Activated CD8-positive, alpha-beta memory T cell treated with anti-CD3 and anti-CD28 coated beads for 1 hour (primary cell): ENCODE measurements around the gene TBL1X.
"Not testable (repeated sequence)": the region's sequence is repeated elsewhere in the genome, so short reads cannot be mapped to it uniquely, and the experiment has no call there.

ENCODE experiments used
- DNase-seq, 2 donors: peaks; one replicate each; pipeline ENCODE4 v3.0.0-alpha.2; 2020; ENCODE audit warnings: low read depth in 1 of 2; ENCODE audit errors: extremely low read depth in 1 of 2

The TBL1X gene

DNA sequence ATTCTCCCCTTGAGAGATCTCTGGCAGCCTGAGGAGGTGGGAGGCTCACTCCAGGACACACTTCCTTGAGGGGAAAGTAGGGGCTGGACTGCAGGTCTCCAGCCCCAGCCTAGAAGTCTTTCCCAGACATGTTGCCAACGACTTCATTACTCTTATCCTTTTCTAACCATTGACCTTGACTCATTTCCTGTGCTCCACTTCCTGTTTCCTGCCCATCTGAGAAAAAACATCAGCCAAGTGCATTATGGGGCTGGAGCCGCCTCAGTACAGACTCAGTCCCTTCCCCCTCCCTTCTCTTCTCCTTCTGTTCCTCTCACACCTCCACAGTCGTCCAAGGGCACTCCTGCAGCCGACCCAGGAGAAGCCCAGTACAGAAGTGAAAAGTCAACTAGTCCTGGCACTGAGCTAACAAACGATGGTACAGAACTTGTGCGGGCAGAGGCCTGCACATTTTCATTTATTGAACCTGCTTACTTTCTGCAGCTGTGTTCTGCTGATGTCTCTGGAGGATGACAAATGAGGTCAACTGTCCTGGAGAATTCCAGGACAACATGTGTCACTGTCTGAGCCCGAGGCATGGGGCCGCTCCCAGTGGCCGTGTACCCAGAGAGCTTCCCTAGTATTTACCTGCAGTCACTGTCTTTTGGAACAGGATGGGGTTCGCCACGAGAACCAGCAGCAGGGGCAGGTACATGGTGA is 280.7 kb downstream of the TBL1X start:
- DNase-seq, result no peak

DNA sequence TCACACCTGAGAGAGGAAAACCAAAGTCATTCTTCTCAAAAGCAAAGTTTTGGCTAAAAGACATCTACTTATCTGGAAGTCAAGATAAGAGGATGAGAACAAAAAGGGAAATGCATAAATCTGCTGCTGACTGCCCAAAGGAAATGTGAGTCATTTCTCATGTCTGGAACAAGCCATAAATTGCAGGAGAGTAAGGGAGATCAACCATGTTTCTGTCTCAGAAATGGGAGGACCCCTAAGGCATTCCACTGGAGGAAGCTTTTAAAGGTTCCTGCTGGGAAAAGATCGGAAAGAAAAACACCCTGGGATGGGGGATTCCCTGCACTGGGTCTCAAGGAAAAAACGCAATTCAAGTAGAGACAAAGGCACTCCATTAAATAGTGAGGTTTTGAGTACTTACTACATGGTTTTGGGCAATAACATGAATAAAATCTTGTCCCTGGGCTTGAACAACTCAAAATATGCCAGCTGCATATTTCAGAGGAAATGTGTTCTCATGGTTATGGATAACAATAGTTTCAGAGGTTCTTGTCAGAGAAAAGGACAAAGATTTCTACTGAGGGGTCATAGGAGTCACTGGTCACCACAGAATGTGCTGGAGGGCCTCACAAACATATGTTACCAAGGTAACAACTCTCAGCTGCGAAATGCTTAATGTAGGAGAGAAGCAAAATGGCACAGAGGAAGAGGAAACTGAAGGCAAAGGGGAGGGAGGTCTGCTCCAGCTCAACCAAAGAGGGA is 281.5 kb downstream of the TBL1X start:
- no peak for DNase-seq

DNA sequence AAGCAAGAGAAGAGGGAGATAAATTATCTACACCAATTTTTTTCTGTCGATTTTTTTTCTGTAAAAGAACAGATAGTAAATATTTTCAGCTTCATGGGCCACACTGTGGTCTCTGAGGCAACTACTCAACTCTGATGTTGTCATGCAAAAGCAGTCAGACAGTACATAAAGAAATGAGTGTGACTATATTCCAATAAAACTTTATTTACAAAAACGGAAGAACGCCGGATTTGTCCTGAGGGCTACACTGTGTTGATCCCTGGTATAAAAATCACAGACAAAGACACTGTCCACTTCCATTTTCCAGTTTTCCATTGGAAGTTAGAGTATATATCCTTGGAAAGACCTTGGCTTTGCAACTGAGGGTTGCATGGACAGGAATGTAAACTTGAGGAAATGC is 282.8 kb downstream of the TBL1X start:
- DNase-seq, result no peak

DNA sequence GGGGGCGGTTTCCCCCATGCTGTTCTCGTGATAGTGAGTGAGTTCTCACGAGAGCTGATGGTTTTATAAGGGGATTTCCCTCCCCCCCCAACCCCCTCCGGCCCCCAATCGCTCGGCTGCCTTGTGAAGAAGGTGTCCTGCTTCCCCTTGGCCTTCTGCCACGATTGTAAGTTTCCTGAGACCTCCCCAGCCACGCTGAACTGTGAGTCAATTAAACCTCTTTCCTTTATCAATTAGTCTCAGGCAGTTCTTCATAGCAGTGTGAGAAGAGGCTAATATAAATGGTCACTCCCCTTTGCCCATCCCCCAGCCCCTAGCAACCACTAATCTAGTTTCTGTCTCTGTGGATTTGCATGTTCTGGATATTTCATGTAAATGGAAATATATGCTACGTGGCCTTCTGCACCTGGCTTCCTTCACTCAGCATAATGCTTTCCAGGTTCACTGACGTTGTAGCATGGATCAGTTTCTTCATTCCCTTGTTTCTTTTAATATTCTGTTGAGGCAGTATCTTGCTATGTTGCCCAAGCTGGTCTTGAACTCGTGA is 284.4 kb downstream of the TBL1X start:
- DNase-seq, result no peak

DNA sequence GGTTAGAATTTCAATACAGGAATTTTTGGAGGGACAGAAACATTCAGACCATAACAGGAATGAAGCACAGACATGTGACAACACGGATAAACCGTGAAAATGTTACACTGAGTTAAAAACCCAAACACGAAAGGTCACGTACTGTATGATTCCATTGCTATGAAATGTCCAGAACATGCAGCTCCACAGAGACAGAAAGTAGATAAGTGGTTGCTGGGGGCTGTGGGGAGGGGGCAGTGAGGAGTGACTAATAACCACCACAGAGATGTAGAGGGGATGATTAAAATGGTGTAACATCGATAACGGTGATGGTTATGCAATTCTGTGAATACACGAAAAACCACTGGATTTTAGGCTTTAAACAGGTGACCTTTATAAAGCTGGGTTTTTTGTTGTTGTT is 292.5 kb downstream of the TBL1X start:
- DNase-seq, result no peak

DNA sequence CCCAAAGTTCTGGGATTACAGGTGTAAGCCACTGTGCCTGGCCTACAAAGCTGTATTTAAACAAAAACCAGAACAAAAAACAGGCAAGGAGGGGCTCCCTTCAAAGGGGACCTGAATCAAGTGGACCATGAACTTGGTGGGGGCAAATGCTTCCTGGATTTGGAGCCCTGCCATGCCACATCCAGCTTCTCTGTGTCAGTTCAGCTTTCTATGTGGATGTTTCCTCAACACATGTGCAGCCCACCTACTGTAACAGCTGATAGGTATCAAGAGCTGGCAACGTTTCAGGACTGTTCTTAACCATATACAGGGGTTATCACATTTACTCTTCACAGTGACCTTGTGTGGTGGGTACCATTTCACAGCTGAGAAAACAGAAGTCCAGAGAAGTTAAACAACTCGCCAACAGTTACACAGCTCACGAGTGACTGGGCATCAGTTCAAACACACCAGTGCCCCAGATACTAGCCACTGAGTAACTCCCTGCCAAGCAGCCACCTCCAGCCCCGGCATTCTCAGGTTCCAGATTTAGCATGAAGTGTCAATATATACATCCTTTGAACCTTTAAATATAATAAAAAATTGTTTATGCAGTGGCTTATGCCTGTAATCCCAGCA is 293.3 kb downstream of the TBL1X start:
- no peak for DNase-seq

DNA sequence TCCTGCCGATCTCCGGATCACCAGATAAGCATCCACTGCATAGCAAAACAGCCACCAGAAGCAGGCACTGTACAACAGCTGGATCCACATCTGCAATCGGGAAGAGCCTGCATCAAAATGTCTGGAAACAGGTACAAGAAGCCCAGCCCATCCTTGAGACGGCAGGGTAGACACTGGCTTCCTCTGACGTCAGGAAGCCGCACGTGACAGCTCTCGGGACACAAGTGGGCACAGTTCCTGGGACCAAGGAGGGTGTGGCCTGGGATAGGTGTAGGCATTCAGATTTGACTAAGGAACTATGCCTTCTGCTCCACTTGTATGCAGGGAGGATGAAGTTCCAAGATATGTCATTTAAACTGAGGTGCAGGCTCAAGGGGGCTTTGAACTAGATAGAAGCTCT is 294.5 kb downstream of the TBL1X start:
- no peak for DNase-seq

DNA sequence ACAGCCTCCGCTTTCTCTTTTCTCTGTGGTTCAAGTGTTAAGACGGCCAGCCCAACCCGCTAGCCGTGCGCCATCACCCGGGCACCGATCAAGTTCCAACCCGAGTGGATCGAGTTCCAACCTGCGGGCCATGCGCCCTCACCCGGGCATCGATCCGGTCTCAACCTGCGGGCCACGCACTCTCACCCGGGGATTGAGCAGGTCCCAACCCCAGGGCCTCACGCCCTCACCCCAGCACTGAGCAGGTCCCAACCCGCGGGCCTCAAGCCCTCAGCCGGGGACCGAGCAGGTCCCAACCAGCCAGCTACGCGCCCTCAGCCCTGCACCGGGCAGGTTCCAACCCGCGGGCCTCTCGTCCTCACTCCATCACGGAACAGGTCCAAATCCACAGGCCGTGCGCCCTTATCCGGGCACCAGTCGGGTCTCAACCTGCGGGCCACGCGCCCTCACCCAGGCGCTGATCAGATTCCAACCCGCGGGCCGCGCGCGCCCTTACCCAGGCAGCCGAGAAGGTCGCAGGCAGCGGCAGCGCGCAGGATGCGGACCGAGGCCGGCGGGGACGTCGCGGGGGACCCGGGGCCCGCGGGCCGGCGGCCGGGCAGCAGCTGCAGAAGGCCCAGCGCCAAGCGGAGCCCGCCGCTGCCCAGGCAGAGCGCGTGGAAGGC is 300.3 kb downstream of the TBL1X start:
- no peak for DNase-seq

DNA sequence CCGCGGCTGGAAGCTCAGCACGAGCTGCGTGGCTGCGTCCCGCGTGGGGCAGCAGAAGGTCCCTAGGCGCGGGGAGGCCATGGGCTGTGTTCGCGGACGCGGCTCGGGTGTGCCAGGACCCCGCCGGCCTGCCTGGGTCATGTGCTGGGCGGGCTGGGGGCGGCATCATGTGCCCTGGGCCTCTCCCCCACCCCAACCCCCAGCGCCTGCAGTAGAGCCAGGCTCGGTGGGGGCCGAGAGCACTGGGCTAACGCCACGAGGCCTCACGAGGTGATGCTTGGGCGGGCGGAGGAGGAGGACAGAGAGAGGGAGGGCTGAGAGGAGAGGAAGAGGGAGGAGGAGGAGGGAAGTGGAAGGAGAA is 300.9 kb downstream of the TBL1X start, which contains the start of gene GPR143:
TSS of gene GPR143 (minus strand) at position 111 of the 361 bp plus-strand sequence. CDS start at position 81, 30 bp downstream.
- no peak for DNase-seq

DNA sequence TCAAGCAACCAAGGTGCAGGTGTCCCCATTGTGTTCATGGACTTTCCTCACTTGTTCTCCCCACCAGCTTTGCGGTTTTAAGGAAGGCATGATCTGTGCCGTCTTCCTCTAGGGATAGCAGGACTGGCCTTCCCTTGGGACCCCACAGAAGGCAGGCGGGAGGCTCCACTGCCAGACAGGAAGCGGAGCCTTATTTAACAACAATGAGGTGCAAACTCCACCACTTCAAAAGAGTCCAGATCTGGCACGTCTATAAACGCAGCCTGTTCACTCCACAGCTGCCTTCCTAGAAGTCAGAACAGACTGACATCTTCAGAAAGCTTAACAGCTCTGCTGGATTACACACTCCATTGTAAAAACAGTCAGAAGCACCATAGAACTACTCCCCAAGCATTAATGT is 302.5 kb downstream of the TBL1X start:
- no peak for DNase-seq

DNA sequence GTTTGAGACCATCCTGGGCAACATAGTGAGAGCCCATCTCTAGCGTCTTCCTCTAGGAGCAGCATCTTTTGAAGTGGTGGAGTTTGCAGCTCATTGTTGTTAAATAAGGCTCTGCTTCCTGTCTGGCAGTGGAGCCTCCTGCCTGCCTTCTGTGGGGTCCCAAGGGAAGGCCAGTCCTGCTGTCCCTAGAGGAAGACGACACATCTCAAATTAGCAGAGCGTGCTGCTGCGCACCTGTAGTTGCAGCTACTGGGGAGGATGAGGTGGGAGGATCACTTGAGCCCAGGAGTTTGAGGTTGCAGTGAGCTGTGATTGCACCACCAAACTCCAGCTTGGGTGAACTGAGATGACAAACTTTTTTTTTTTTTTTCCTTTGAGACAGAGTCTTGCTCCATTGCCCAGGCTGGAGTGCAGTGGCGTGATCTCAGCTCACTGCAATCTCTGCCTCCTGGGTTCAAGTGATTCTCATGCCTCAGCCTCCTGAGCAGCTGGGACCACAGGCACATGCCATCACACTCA is 303.5 kb downstream of the TBL1X start:
- DNase-seq, result not testable (repeated sequence)

DNA sequence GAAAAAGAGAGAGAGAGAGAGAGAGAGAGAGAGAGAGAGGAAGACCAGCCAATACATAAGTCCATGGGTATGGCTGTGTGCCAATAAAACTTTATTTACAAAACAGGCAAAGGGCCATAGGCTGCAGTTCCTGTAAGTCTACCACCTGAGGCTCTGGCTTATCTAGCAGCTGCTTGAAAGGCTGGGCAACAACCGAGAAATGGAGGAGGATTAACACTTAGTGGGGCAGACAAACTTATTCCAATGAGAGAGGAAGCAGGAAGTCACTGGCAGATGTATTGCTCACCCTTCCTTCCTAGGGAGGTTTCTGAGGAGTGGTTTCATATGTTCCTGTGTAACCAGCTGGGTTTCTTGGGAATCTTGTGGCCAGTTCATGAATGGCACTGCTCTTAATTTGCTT is 305.5 kb downstream of the TBL1X start:
- no peak for DNase-seq

DNA sequence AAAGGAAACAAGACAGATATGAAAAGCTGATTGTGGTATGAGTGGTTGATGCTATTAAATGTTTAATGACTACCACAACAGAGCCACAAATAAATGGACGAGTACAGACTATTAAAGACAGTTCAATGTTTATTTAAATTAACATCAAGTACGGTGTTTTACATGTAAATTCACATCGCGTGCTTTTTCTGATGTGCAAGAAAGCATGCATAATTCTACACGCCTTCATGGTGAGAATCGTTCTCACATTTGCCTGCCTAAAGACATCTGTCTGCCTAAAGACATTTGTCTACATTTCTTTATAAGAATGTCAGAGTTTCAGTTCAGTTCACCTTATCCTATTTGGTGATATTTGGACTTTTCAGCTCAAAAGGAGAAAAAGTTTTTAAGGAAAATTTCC is 308.1 kb downstream of the TBL1X start:
- no peak for DNase-seq

DNA sequence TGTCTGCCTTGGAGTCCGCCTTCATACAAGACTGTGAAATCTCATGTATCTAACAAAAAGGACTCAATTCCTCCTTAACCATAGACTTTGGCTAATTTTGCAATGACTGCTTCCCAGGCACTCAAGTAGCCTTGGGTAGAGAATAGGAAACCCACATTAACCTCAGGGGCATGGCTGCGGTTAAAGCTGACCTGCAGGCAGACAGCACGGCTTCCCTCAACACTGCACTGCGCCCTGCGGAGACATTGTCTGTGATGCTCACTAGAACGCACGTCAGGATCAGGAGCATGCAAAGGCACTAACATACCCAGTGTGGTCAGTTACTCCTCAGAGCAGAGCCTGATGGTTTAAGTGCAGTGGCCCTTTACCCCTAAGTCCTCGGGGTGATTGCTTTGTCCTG is 311.1 kb downstream of the TBL1X start:
- no peak for DNase-seq

DNA sequence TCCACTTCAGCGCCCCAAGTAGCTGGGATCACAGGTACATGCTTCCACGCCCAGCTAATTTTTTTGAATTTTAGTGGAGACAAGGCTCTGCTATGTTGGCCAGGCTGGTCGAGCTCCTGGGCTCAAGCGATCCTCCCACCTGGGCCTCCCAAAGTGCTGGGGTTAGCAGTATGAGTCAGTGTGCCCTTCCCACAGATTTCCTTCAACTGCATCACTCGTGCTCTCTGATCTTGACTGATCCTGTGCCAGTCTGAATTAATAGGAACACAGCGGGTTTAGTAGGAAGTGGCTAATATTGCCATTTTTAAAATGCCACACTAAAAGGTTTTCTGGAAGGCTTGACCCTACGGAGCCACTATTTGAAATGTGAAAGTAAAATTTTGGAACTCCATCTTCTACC is 317.1 kb downstream of the TBL1X start:
- DNase-seq, result no peak

DNA sequence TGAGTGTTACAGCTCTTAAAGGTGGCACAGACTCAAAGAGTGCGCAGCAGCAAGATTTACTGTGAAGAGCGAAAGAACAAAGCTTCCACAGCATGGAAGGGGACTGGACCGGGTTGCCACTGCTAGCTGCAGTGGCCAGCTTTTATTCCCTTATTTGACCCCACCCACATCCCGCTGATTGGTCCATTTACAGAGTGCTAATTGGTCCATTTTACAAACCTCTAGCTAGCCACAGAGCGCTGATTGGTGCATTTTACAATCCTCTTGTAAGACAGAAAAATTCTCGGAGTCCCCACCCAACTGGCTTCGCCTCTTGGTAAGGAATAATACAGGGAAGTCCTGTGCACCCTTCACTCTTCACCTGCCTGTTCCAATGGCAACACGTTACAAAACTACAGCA is 319.5 kb downstream of the TBL1X start:
- DNase-seq, result no peak

DNA sequence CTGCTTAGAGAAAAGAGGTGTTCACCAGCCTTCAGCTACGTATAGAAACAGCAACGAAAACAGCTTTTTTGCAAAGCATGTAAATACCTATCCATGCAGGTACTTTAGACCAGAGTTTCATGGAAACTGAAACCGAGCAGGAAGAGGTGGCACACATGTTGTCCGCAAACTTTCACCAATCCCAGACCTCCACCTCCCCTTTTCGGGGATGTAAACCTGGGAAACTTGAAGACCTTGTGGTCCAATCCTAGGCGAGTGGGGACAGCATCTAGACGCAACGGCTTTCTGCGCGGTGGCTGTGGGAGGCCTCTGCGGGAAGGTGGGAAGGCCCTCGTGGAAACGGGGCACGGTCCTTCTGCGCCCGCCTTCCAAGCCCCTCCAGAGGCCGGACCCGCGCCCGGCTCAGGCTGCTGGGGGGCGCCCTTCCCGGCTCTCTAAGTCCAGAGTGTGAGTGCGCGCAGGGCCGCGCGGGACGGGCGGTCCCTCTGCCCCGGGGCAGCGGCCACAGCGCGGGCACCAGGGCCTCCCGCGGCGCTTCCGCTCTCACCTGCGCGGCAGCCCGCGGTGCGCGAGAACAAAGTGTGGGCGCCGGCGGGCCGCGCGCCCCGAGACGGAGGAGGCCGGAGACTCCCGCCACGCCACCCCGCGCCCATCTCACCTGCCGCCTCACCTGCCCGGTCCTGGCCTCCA is 320.5 kb downstream of the TBL1X start:
- DNase-seq, result no peak

DNA sequence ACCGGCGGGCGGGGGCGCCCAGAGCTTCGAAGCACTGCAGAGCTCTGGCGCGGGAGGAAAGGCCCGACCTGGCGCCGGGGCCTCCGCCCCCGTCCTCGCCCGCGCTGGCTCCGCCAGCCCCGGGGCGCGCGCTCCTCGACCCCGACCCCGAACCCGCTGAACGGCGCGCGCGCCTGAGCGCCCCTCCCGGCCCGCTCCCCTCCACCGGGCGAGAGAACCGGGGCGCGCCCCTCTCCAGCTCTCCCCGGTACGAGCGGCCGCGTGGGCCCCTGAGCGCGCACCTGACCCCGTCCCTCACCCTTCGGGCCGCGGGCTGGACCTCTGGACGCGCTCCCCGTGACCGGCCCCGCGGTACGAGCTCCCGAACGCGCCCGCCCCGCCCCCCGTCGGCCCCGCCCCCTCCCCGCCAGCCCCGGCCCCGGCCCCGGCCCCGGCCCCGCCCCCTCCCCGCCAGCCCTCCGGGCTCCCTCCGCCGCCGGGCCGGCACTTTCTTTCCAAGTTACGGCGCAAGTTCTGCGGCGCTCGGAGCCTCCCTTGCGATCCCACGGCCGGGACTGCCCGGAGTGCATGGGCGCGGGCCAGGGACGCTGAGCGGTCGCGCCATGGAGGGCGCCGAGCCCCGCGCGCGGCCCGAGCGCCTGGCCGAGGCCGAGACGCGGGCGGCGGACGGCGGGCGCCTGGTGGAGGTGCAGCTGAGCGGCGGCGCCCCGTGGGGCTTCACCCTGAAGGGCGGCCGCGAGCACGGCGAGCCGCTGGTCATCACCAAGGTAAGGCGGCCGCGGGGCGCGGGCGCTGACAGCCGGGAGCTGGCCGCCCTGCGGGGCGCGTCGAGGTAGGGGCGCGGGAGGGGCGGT is 321.3 kb downstream of the TBL1X start, which contains the start of gene SHROOM2:
TSS of gene SHROOM2 (plus strand) at position 486 of the 854 bp plus-strand sequence. CDS start at position 603, 117 bp downstream.
- no peak for DNase-seq
